HG03575 (cell line): Measurements from ENCODE around the gene ENOX2.
A peak's percentile ranks its signal among the peaks of the same experiment; 100 is the strongest.

Experiments used
- ATAC-seq: cut with Tn5 transposase; IDR thresholded peaks from one replicate; pipeline ENCODE4 v1.9.1; 2021; ENCODE audit not compliant: unreplicated experiment, insufficient number of reproducible peaks, low FRiP score; ENCODE audit errors: extremely low read depth

ENOX2 gene

GRCh38 chrX:130885996-130886395, 17.0 kb downstream of the ENOX2 start:
- ATAC-seq = no peak

GRCh38 chrX:130885508-130885907, 17.5 kb downstream of the ENOX2 start:
- ATAC-seq = no peak

- ATAC-seq = no peak
Observed at GRCh38 chrX:130884627-130885026, 18.4 kb downstream of the ENOX2 start.

GRCh38 chrX:130879869-130880268, 23.1 kb downstream of the ENOX2 start:
- no peak for ATAC-seq

- no peak for ATAC-seq
Observed at GRCh38 chrX:130878350-130879341, 24.4 kb downstream of the ENOX2 start.

- ATAC-seq = no peak
Observed at GRCh38 chrX:130877892-130878341, 25.1 kb downstream of the ENOX2 start.

- ATAC-seq = no peak
Observed at GRCh38 chrX:130876226-130876625, 26.8 kb downstream of the ENOX2 start.

- ATAC-seq = no peak
Observed at GRCh38 chrX:130874751-130875150, 28.3 kb downstream of the ENOX2 start.

- ATAC-seq = no peak
Observed at GRCh38 chrX:130869239-130869638, 33.8 kb downstream of the ENOX2 start.

GRCh38 chrX:130861462-130861861, 41.5 kb downstream of the ENOX2 start:
- ATAC-seq = no peak

- ATAC-seq = peak; percentile 90
Observed at GRCh38 chrX:130857207-130857606, 45.8 kb downstream of the ENOX2 start.

- no peak for ATAC-seq
Observed at GRCh38 chrX:130851569-130851968, 51.4 kb downstream of the ENOX2 start.

- ATAC-seq = peak; percentile 62
Observed at GRCh38 chrX:130848763-130849162, 54.2 kb downstream of the ENOX2 start.

- ATAC-seq = no peak
Observed at GRCh38 chrX:130846746-130847145, 56.3 kb downstream of the ENOX2 start.

GRCh38 chrX:130841776-130842175, 61.2 kb downstream of the ENOX2 start:
- ATAC-seq = no peak

GRCh38 chrX:130840345-130840744, 62.7 kb downstream of the ENOX2 start:
- no peak for ATAC-seq

GRCh38 chrX:130836447-130836846, 66.6 kb downstream of the ENOX2 start:
- ATAC-seq = no peak

GRCh38 chrX:130834830-130835229, 68.2 kb downstream of the ENOX2 start:
- ATAC-seq = no peak

GRCh38 chrX:130834149-130834548, 68.9 kb downstream of the ENOX2 start:
- ATAC-seq = no peak

GRCh38 chrX:130831347-130831722, 71.7 kb downstream of the ENOX2 start:
- no peak for ATAC-seq
